Effector memory CD8-positive, alpha-beta T cell (primary cell): ENCODE measurements around the gene CCNJL.
A peak's percentile ranks its signal among the peaks of the same experiment; 100 is the strongest.
"Not testable (repeated sequence)": the region's sequence is repeated elsewhere in the genome, so short reads cannot be mapped to it uniquely, and the experiment has no call there.

ENCODE experiments used
- ATAC-seq: fragments of 150-1000 bp; cut with Tn5 transposase; replicated peaks from 2 replicates; pipeline ENCODE4 v1.10.0; 2021; ENCODE audit warnings: mild to moderate bottlenecking, moderate library complexity
- DNase-seq, 3 experiments: peaks; one replicate each; pipeline ENCODE4 v3.0.0; 2021
- H3K27ac Mint-ChIP-seq, 2 donors: one replicate each; pipeline ENCODE4 v1.8.0; 2022; ENCODE audit warnings: mild to moderate bottlenecking in 2 of 2, mixed read lengths in 2 of 2, moderate library complexity in 2 of 2
- H3K27me3 Mint-ChIP-seq, 2 donors: one replicate each; pipeline ENCODE4 v1.8.0; 2022; ENCODE audit warnings: mixed read lengths in 2 of 2
- H3K36me3 Mint-ChIP-seq: one replicate; pipeline ENCODE4 v1.8.0; 2022; ENCODE audit warnings: mild to moderate bottlenecking, moderate library complexity, mixed read lengths; ENCODE audit not compliant: insufficient read depth
- H3K4me1 Mint-ChIP-seq, 2 donors: one replicate each; pipeline ENCODE4 v1.8.0; 2022; ENCODE audit warnings: low read depth in 2 of 2, mixed read lengths in 2 of 2
- H3K4me3 Mint-ChIP-seq, 2 donors: one replicate each; pipeline ENCODE4 v1.8.0; 2022; ENCODE audit warnings: mild to moderate bottlenecking in 2 of 2, mixed read lengths in 2 of 2, moderate library complexity in 2 of 2
- H3K9me3 Mint-ChIP-seq, 2 donors: one replicate each; pipeline ENCODE4 v1.8.0; 2022; ENCODE audit warnings: mixed read lengths in 2 of 2

CCNJL gene

DNA sequence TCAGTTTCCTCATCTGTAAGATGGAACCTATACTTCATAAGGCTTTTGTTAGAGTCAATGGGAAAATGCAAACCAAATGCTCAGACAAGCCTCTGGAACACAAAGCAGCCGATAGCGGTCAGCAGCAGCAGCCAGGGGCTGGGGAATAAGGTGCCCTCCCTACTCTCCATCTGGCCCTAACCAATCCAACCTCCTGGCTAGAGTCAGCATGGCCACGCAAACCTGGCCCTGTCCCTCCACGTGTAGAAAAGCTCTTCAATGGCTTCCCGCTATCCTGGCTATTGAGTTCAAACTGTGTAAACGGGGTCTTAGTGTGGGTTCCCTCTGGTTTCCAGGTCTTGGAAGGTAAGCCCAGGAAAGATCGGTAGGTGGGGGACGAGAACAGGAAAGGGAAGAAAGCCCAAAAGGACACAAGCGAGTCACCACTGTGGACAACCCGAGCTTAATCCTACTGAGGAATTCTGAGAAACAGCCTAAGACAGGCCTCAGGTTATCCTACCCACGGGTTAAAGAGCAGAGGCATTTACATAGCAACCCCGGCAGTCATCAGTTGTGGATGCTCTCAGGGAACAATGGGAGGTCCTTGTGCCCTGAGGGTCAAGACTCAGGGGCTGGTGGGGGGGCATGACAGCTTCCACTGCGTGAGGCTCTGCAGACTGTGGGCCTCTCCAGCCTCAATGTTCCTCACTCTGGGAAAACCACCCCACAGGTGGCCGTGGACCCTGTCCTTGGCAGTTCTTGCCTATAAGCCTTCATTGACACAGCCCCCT, 52.2 kb downstream of the CCNJL start:
- peaks cover 24 to 41% of the 10 kb centered on the region in 2 donors for H3K27me3 Mint-ChIP-seq
- H3K4me1 Mint-ChIP-seq = no peaks in the 10 kb centered on the region
- DNase-seq (no peak), ATAC-seq (no peak)
- no peaks in the 10 kb centered on the region for H3K9me3 Mint-ChIP-seq
- no peak overlapping the region for H3K4me3 Mint-ChIP-seq
- H3K36me3 Mint-ChIP-seq = no peaks in the 10 kb centered on the region
- no peak overlapping the region for H3K27ac Mint-ChIP-seq

DNA sequence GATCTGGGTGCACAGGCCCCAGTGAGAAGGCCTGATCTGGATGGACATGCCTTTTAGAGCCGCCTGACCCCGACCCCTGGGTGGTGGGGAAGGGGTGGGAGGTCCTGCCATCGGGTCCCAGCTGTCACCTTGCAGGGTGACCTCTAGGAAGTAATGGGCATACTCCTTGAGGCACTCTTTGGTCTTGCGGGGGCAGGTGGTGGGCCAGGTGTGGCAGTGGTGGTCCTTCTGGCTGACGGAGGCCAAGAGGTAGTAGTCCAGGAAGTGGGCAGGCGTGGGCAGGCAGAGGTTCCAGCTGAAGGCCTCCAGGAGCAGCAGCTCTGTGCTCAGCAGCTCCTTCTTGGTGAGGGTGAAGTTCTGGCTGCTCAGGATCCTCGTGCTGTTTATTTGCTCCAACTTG, 53.0 kb downstream of the CCNJL start:
- no peaks in the 10 kb centered on the region for H3K4me1 Mint-ChIP-seq
- no peak for DNase-seq
- H3K9me3 Mint-ChIP-seq = no peaks in the 10 kb centered on the region
- H3K36me3 Mint-ChIP-seq = no peaks in the 10 kb centered on the region
- no peak overlapping the region for H3K4me3 Mint-ChIP-seq
- peaks cover 24 to 41% of the 10 kb centered on the region in 2 donors for H3K27me3 Mint-ChIP-seq
- ATAC-seq = no peak
- no peak overlapping the region for H3K27ac Mint-ChIP-seq

DNA sequence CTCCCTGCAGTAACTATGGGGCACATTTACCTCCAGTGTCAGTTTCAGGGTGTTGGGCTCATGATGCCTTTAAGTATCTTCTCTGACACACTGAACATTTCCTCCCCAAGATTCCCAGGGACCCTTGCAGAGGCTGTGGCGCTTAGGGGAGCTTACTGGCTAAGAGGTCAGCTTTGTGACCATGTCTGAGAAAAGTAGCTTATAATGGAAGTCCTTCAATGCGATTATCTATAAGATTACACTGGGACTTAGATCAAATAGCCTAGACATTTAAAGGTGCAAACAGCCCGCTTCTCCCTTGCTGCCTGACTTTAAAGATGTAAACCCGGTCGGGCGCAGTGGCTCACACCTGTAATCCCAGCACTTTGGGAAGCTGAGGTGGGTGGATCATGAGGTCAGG, 57.7 kb downstream of the CCNJL start:
- Mint-ChIP-seq H3K4me3 (no peak overlapping the region), H3K9me3 (no peaks in the 10 kb centered on the region), H3K27ac (no peak overlapping the region), H3K4me1 (no peaks in the 10 kb centered on the region), H3K36me3 (no peaks in the 10 kb centered on the region), H3K27me3 (peaks cover 6 to 23% of the 10 kb centered on the region in 2 donors)
- DNase-seq (no peak), ATAC-seq (no peak)

DNA sequence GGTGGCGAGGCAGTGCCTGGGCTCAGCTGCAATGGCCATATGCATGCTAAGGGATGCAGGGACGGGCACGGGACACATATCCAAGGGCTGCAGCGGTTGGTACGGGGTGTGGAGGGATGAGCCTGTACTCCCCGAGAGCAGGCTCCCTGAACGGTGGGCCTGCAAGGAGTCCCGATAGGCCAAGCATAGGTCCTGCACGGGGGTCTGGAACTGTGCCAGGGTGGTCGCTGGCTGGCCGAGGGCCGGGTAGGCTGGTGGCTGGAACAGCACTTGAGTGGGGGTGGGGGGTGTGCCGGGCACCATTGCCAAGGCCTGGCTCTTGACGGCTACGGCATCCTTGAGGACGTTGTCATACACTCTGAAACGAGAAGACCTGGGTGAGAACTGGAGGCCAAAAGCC, 58.9 kb downstream of the CCNJL start:
- Mint-ChIP-seq H3K9me3 (no peaks in the 10 kb centered on the region), H3K4me1 (no peaks in the 10 kb centered on the region), H3K36me3 (no peaks in the 10 kb centered on the region), H3K27me3 (peaks cover 6 to 23% of the 10 kb centered on the region in 2 donors), H3K27ac (no peak overlapping the region), H3K4me3 (no peak overlapping the region)
- DNase-seq = no peak
- ATAC-seq = no peak

DNA sequence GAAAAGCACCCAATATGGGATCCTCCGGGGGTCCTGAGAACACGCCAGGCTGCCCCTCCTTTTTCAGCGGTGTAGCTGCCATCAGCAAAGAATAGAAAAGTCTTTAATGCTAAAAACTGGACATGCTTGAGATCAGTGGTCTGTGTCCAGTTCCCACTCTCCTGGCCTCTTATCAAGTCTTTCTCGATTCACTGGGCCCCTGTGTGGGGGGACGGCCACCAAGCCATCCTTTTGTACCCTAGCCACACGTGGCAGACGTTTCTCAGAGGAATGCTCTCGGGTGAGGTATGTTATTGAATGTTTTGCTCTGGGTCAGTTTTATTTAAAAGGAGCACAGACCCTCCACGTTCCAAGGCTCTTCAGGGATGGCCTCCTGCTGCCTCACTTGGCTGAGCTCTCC, 59.4 kb downstream of the CCNJL start:
- Mint-ChIP-seq H3K27ac (no peak overlapping the region), H3K4me1 (no peaks in the 10 kb centered on the region)
- DNase-seq = no peak

DNA sequence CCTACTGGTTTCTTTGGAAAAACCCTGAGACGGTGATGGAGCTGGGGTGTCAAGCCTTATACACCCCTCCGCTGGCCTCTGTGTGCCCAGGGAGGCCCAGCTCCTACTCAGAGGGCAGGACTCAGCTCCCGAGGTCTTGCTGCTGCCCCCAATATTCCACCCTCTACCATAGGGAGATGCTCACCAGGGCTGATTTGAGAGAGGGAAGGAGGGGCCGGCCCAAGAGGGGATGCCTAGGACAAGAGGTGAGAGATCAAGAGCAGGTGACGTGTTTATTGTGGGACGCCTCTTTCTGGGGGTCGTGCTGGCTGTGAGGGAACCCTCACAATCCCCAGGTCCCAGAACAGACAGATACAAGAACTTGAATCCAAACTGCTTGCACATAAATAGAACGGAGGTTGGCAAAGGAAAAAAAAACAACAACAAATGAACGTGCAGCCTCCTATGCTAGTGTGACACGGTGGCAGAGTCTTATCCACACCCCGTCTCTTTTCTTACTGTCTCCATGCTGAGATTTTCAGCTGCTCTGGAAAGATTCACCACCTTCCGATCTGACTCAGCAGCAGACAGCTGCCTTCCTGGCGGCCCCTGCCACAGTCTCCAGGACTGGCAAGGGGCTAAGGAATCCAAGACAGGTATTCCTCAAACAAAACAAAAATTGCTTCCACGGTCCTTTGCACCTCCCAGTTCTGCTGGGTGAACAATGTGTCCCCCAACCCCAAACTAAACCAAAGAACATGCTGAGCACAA, 60.8 kb downstream of the CCNJL start:
- Mint-ChIP-seq H3K27ac (no peak overlapping the region), H3K4me1 (no peaks in the 10 kb centered on the region), H3K36me3 (no peaks in the 10 kb centered on the region), H3K4me3 (no peak overlapping the region), H3K27me3 (peaks cover 6 to 23% of the 10 kb centered on the region in 2 donors), H3K9me3 (no peaks in the 10 kb centered on the region)
- DNase-seq (no peak), ATAC-seq (no peak)

More for the DNA sequence above, 59.4 kb downstream of the CCNJL start:
- H3K9me3 Mint-ChIP-seq = no peaks in the 10 kb centered on the region
- no peak for ATAC-seq
- peaks cover 6 to 23% of the 10 kb centered on the region in 2 donors for H3K27me3 Mint-ChIP-seq
- H3K4me3 Mint-ChIP-seq = no peak overlapping the region
- H3K36me3 Mint-ChIP-seq = no peaks in the 10 kb centered on the region

DNA sequence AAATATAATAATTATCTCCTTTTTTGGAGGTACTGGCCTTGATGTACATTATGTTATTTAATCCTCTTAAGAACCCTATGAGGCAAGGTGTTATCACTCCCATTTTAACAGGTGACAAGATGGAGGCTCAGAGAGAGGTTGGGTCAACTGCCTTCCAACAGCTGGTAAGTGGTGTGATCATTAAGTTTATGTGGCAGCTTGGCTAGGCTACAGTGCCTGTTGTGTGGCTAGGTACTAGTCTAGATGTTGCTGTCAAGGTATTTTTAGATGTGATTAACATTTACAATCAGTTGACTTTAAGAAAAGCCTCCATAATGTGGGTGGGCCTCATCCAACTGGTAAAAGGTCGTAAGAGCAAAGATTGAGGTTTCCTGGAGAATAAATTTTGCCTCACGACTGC, 61.5 kb downstream of the CCNJL start:
- DNase-seq = no peak
- Mint-ChIP-seq H3K27ac (no peak overlapping the region), H3K9me3 (no peaks in the 10 kb centered on the region), H3K27me3 (peaks cover 6 to 23% of the 10 kb centered on the region in 2 donors), H3K36me3 (no peaks in the 10 kb centered on the region), H3K4me3 (no peak overlapping the region), H3K4me1 (no peaks in the 10 kb centered on the region)
- ATAC-seq = no peak

DNA sequence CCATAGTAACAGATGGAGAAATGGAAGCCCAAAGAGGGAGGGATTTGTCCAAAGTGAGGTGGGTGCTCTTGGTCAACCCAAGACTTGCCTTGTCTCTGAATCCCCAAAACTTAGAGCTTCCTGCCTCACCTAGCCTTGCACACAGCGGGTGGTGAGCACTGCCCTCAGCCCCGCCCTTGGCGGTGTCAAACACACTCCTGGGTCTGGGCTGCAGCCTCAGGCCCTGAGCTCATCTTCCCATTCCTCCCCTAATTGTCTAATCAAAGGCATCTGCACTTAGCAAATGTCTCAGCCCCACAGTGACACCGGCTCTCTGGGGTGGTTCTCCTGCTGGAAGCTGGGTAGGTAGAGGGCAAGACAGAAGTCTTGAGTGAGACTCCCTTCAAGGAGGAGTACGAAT, 62.1 kb downstream of the CCNJL start:
- no peak overlapping the region for H3K27ac Mint-ChIP-seq
- H3K9me3 Mint-ChIP-seq = no peaks in the 10 kb centered on the region
- H3K4me1 Mint-ChIP-seq = no peaks in the 10 kb centered on the region
- ATAC-seq (no peak), DNase-seq (no peak)
- H3K27me3 Mint-ChIP-seq = peaks cover 6 to 23% of the 10 kb centered on the region in 2 donors
- no peaks in the 10 kb centered on the region for H3K36me3 Mint-ChIP-seq
- H3K4me3 Mint-ChIP-seq = no peak overlapping the region

DNA sequence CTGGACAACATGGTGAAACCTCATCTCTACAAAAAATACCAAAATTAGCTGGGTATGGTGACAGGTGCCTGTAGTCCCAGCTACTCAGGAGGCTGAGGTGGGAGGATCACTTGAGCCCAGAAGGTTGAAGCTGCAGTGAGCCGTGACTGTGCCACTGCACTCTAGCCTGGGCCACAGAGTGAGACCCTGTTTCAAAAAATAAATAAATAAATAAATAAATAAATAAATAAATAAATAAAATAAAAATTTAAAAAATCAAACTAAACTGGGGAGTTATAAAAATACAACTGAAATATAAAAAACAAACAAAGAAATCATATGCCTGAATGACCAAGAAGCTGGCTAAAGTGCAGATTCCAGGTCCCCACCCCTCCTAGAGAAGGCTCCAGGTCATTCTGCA, 62.8 kb downstream of the CCNJL start:
- H3K4me3 Mint-ChIP-seq, DNase-seq, H3K27ac Mint-ChIP-seq, H3K36me3 Mint-ChIP-seq, ATAC-seq, H3K9me3 Mint-ChIP-seq, H3K4me1 Mint-ChIP-seq: not testable (repeated sequence)
- peaks cover 6 to 23% of the 10 kb centered on the region in 2 donors for H3K27me3 Mint-ChIP-seq

DNA sequence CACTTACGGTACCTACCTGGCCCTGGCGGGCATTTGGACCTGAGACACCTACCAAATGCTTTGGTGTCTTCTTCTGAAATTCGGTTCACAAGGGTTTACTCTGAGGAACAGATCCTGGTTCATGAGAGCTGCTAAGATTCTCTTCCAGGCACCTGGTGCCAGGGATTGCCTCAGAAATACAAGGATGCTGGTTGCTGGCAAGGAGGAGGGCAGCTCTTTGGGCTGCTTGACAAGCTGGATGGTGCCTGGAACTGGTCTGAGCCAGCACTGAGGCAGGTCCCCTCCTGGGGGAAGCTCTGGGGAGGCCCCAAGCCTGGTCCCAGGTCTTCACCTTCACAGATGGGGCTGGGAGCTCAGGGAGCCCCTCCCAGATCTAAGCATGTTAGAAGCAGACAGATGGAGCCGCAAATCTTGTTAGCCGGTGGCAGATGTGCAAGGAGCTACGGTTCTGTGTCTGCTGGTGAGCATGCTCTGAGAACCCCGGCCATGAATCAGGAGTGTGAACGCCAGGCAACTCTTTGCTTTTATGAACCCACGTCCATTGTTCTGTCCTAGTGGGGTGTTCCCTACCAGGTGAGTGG, 66.8 kb downstream of the CCNJL start:
- Mint-ChIP-seq H3K4me3 (no peak overlapping the region), H3K27me3 (no peaks in the 10 kb centered on the region), H3K9me3 (no peaks in the 10 kb centered on the region), H3K4me1 (no peaks in the 10 kb centered on the region), H3K36me3 (no peaks in the 10 kb centered on the region), H3K27ac (no peak overlapping the region)
- no peak for DNase-seq
- ATAC-seq = no peak

DNA sequence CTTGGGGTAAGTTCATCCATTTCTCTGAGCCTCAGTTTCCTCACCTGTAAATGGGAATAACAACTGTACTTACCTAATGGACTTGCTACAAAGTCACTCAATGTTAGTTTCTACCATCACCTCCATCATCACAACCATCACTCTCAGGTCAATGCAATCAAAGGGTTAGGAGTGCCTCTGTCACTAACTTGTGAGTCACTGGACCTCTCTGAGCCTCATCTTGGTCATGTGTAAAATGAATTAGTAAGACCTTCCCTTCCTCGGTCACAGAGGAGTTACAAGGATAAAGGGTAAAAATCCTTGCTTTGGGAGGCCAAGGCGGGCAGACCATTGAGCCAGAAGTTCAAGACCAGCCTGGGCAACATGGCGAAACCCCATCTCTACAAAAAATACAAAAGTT, 70.2 kb downstream of the CCNJL start:
- Mint-ChIP-seq H3K9me3 (no peaks in the 10 kb centered on the region), H3K4me3 (no peak overlapping the region), H3K36me3 (no peaks in the 10 kb centered on the region), H3K27ac (no peak overlapping the region), H3K4me1 (no peaks in the 10 kb centered on the region), H3K27me3 (peaks cover 21 to 23% of the 10 kb centered on the region in 2 donors)
- no peak for ATAC-seq
- no peak for DNase-seq

DNA sequence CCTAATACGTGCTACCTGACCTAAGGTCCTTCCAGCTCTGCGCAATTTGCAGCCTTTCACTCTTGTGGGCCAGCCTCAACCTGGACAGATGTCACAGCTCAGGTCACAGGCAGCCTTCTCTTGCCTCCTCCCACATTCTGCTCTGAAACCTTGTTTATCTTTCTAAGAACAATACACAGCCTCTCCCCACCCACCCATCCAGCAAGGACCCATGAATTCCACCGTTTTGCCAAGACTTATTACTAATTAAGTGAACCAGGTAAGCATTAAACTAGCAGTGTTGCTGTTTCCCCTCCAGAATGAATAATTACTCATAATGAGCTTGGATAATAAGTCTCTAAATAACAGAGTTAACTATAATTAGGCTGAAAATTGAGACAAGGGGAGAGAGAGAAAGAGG, 72.0 kb downstream of the CCNJL start:
- H3K36me3 Mint-ChIP-seq = no peaks in the 10 kb centered on the region
- no peak overlapping the region for H3K4me3 Mint-ChIP-seq
- no peak for ATAC-seq
- H3K27ac Mint-ChIP-seq = peak overlapping the region in 1 of 2 donors; percentile 35
- peaks cover 25 to 31% of the 10 kb centered on the region in 2 donors for H3K27me3 Mint-ChIP-seq
- DNase-seq = no peak
- H3K9me3 Mint-ChIP-seq = no peaks in the 10 kb centered on the region
- no peaks in the 10 kb centered on the region for H3K4me1 Mint-ChIP-seq

DNA sequence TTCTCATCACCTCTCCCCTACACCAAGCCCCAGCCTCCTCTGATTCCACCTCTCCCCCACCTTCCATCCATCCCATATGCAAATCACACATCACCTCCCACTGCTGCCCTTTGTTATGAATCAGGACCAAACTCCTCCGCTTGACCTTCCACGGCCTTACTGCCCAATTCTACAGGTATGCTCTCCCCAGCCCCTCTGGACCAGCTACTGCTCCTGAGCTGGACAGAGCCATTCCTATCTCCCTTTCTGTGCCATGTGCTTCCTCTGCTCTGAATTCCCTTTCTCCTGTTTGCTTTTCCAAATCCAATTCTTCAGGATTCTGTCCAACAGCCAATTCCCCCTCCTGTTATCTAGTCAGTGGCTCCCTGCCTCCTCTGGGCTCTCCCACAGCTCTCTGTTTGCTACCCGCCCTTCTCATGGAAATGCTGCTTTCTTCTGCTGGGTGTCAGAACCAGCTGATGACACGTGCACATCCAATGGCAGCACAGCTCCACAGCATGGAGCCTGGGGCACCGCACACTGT, 74.7 kb downstream of the CCNJL start:
- Mint-ChIP-seq H3K4me3 (no peak overlapping the region), H3K36me3 (no peaks in the 10 kb centered on the region), H3K27ac (no peak overlapping the region), H3K9me3 (no peaks in the 10 kb centered on the region), H3K4me1 (no peaks in the 10 kb centered on the region), H3K27me3 (peaks cover 25 to 39% of the 10 kb centered on the region in 2 donors)
- ATAC-seq (no peak), DNase-seq (no peak)

DNA sequence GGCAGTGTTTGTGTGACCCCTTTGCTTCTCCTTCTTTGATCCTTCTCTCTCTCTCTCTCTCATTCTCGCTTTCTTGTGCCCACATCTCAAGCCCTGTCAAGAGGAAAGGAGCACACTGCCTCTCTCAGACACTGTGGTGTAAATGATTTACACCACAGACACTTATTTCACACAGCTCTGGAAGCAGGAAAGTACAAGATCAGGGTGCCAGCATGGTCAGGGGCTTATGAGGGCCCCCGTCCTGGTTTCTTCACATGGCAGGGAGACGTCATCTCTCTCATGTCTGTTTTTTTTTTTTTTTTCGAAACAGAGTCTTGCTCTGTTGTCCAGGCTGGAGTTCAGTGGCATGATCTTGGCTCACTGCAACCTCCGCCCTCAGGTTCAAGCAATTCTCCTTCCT, 76.6 kb downstream of the CCNJL start:
- ATAC-seq = no peak
- no peak overlapping the region for H3K27ac Mint-ChIP-seq

More for the DNA sequence above, 76.6 kb downstream of the CCNJL start:
- H3K36me3 Mint-ChIP-seq = no peaks in the 10 kb centered on the region
- no peak for DNase-seq
- H3K4me1 Mint-ChIP-seq = no peaks in the 10 kb centered on the region
- H3K27me3 Mint-ChIP-seq = peaks cover 25 to 39% of the 10 kb centered on the region in 2 donors
- H3K9me3 Mint-ChIP-seq = no peaks in the 10 kb centered on the region
- no peak overlapping the region for H3K4me3 Mint-ChIP-seq
